Kidney (tissue), 14 donors: Measurements from ENCODE around the gene APC2. TPM values are rescaled to one million over a fixed set of nuclear protein-coding genes. Genes with fewer than 3 reads are reported as not detected.

Source experiments
- DNase-seq, 5 donors: peaks; one replicate each; pipeline ENCODE4 v3.0.0-alpha.2; 2013 to 2020
- FAIRE-seq: peaks from 2 replicates; lab custom pipeline; 2012; peaks lifted over from hg19 to GRCh38; lab: Jason Lieb, UNC
- H3K27ac ChIP-seq, 2 donors: one replicate each; pipeline ENCODE4 v1.7.0; 2013; ENCODE audit warnings: low read depth in 2 of 2, low read length in 2 of 2, inconsistent platforms in 1 of 2
- H3K27me3 ChIP-seq: one replicate; pipeline ENCODE4 v1.7.1; 2013; ENCODE audit warnings: low read length, inconsistent platforms; ENCODE audit not compliant: control insufficient read depth, insufficient read depth
- H3K36me3 ChIP-seq, 3 donors: one replicate each; pipeline versions ENCODE4 v1.7.0 to v1.7.1; 2013; ENCODE audit warnings: low read length in 3 of 3, control low read depth in 1 of 3, inconsistent platforms in 1 of 3; ENCODE audit not compliant: insufficient read depth in 3 of 3, control insufficient read depth in 2 of 3
- H3K4me1 ChIP-seq, 3 donors: one replicate each; pipeline versions ENCODE4 v1.7.0 to v1.7.1; 2013; ENCODE audit warnings: low read length in 3 of 3, inconsistent platforms in 1 of 3, low read depth in 1 of 3; ENCODE audit not compliant: control insufficient read depth in 2 of 3, insufficient read depth in 2 of 3
- H3K4me3 ChIP-seq, 3 donors: one replicate each; pipeline versions ENCODE4 v1.7.0 to v1.8.1; 2013; ENCODE audit warnings: low read length in 3 of 3, control low read depth in 1 of 3, inconsistent platforms in 1 of 3
- H3K9ac ChIP-seq, 3 donors: one replicate each; pipeline versions ENCODE4 v1.7.0 to v1.7.1; 2013; ENCODE audit warnings: low read length in 3 of 3, control low read depth in 1 of 3, inconsistent platforms in 1 of 3
- H3K9me3 ChIP-seq, 3 donors: one replicate each; pipeline versions ENCODE4 v1.7.0 to v1.7.1; 2013; ENCODE audit warnings: low read length in 3 of 3, control low read depth in 1 of 3, inconsistent platforms in 1 of 3; ENCODE audit not compliant: control insufficient read depth in 2 of 3, insufficient read depth in 1 of 3
- CTCF ChIP-seq: IDR thresholded peaks from 3 replicates; pipeline ENCODE4 v1.5.1; 2012; ENCODE audit warnings: mild to moderate bottlenecking, moderate library complexity, borderline replicate concordance; ENCODE audit not compliant: insufficient read depth; ENCODE audit errors: extremely low read depth
- intact Hi-C: fragments of 100-400 bp; cut with DNase I; formaldehyde crosslinking; loops from one replicate; pipeline ENCODE4 v1.11.1; 2022
- polyA plus RNA-seq: library from polyadenylated mRNA; stranded (reverse); fragments of 350-450 nt; fragmentation: Illumina TruSeq; extraction: RNeasy Lipid Tissue Mini Kit (QIAGEN cat#74804); gene quantifications from one replicate; pipeline ENCODE4 v1.2.3, GENCODE V29; 2014; ENCODE audit warnings: low read depth, low replicate concordance; ENCODE audit not compliant: insufficient read depth
- total RNA-seq: library from RNA; stranded (reverse); fragmentation: NEBNext Ultra II Directional; extraction: Animal tissue kit (Norgen Biotek cat#: 25700); gene quantifications from one replicate; pipeline ENCODE4 v1.2.1, GENCODE V29; 2021
- donor health status: control.
- donor health status: control.
- donor health status: control.
- donor health status: control.
- donor health status: control.
- donor health status: DM: yes; HTN: yes; CAD: no.
- donor health status: Normal renal cell carcinoma (clear cell type).

APC2 gene
- total and polyA plus RNA-seq, 2 donors from 2014 or later, result 0.25 TPM; not detected in 1

DNA sequence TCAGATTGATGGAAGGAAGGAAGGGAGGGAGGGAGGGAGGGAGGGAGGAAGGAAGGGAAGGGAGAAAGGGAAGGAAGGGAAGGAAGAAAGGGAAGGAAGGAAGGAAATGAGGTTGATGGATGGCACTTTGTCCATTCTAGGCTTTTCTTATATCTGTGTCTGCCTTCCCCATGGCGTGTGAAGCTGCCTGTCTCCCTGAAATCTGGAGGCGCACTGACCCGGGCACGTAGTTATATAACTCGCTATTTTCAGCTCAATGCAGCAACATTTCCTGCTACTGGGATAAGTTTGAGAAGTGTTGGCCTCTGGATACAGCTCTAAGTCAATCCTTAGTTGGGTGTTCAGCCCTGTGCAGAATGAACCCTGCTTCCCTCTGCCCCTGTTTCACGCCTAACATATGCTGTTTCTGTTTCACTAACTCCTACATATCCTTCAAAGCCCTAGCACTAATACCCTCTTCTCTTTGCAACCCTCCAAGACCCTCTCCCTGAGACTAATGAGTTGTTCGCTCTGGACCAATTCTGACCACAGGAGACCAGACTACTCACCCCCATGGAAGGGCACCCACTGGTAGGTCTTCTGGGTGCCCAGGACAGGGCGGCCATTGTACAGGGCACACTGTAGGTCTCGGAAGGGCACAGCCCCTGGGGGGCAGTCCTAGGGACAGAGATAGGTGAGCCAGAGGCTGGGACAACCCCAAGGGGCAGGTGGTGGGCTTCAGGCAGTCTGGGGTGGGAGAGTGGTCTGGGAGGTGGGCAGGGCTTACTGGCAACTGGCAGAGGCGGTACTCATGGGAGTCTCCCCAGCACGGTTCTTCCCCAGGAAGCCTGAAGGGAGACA lies 59.9 kb downstream of the APC2 start:
- Histone ChIP-seq H3K4me3 (no peak overlapping the region), H3K4me1 (peaks cover 0 to 6% (median 0%) of the 10 kb centered on the region in 3 donors), H3K9me3 (no peaks in the 10 kb centered on the region), H3K36me3 (no peaks in the 10 kb centered on the region), H3K27me3 (peaks cover 7% of the 10 kb centered on the region), H3K27ac (no peak overlapping the region), H3K9ac (no peak overlapping the region)
- intact Hi-C loops, result no loop called here
- DNase-seq (no peak), FAIRE-seq (no peak)
- TF ChIP-seq CTCF, result no peak

DNA sequence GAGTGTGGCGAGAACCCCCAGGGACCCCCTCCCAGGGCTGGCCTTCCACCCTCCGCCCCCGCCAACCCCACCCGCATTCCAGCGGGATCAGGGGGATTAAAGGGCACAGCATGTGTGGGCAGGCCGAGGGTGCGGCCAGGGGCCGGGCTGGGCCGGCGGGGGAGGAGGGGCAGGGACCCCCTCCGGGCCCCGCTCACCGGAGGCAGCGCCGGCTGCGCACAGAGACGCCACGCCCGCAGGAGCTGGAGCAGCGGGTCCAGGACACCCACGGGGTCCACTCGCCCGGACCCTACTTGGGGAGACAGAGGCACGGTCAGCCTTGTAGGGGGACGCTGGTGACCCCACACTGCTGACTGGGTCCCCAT lies 60.5 kb downstream of the APC2 start:
- intact Hi-C loops, result no loop called here
- FAIRE-seq (no peak), DNase-seq (no peak)
- no peak overlapping the region for H3K9ac ChIP-seq
- H3K27ac ChIP-seq, result no peak overlapping the region
- TF ChIP-seq CTCF, result no peak
- H3K36me3 ChIP-seq, result no peaks in the 10 kb centered on the region
- peaks cover 0 to 6% (median 0%) of the 10 kb centered on the region in 3 donors for H3K4me1 ChIP-seq
- no peaks in the 10 kb centered on the region for H3K9me3 ChIP-seq
- no peak overlapping the region for H3K4me3 ChIP-seq
- H3K27me3 ChIP-seq, result peaks cover 5% of the 10 kb centered on the region

DNA sequence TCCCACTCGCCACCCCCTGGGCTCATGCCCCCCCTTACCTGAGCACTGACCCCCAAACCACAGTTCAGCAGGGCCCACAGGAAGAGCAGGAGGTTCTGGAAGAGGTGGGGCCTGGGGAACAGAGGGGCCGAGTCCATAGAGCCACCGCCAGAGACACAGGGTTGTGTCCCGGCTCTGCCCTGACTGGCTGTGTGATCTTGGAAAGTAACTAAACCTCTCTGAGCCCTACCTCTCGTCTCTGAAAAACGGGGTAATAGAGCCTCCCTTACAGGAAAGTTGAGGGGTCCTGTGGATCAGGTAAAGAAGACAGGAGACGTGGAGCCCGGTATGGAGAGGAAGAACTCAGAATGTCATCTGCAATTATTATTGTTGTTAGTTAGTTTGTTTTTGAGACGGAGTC lies 60.9 kb downstream of the APC2 start:
- no peak for TF ChIP-seq CTCF
- Histone ChIP-seq H3K4me3 (no peak overlapping the region), H3K9ac (no peak overlapping the region), H3K36me3 (no peaks in the 10 kb centered on the region), H3K27ac (no peak overlapping the region), H3K9me3 (no peaks in the 10 kb centered on the region), H3K4me1 (peaks cover 0 to 6% (median 0%) of the 10 kb centered on the region in 3 donors), H3K27me3 (peaks cover 2% of the 10 kb centered on the region)
- no peak for FAIRE-seq
- no peak for DNase-seq
- intact Hi-C loops, result no loop called here
